ENCODE data around the gene STING1.
"Not testable (repeated sequence)": the region's sequence is repeated elsewhere in the genome, so short reads cannot be mapped to it uniquely, and the experiment has no call there.

Gene STING1

GRCh38 chr5:139501381-139501780, 18.8 kb upstream of the STING1 start:
- DNase-seq: no peak

GRCh38 chr5:139495638-139496435, 13.3 kb upstream of the STING1 start:
- DNase-seq: no peak

GRCh38 chr5:139494832-139495231, 12.3 kb upstream of the STING1 start:
- no peak for DNase-seq

- DNase-seq: no peak
These were observed 11.7 kb upstream of the STING1 start for GRCh38 chr5:139494256-139494655.

GRCh38 chr5:139492700-139493192, 10.2 kb upstream of the STING1 start:
- DNase-seq: no peak

GRCh38 chr5:139488260-139488659, 5.7 kb upstream of the STING1 start:
- no peak for DNase-seq

GRCh38 chr5:139486201-139486600, 3.6 kb upstream of the STING1 start:
- DNase-seq: no peak

- DNase-seq: not testable (repeated sequence)
These were observed 291 bp upstream of the STING1 start for GRCh38 chr5:139482890-139483208.

- DNase-seq: no peak
These were observed 943 bp downstream of the STING1 start for GRCh38 chr5:139481580-139482049.

GRCh38 chr5:139481122-139481533, 1.4 kb downstream of the STING1 start:
- no peak for DNase-seq

- not testable (repeated sequence) for DNase-seq
These were observed 2.8 kb downstream of the STING1 start for GRCh38 chr5:139479729-139480128.

- not testable (repeated sequence) for DNase-seq
These were observed 3.7 kb downstream of the STING1 start for GRCh38 chr5:139478657-139479423.

GRCh38 chr5:139475865-139476617, 6.5 kb downstream of the STING1 start:
- no peak for DNase-seq

GRCh38 chr5:139474890-139475791, 7.4 kb downstream of the STING1 start:
- no peak for DNase-seq

GRCh38 chr5:139473565-139473964, 9.0 kb downstream of the STING1 start:
- DNase-seq: no peak

GRCh38 chr5:139473105-139473504, 9.5 kb downstream of the STING1 start:
- DNase-seq: no peak

GRCh38 chr5:139472386-139473030, 10.1 kb downstream of the STING1 start:
- no peak for DNase-seq

- DNase-seq: no peak
These were observed 11.7 kb downstream of the STING1 start, which contains the start of gene SMIM33 for GRCh38 chr5:139470821-139471300. TSS of gene SMIM33 (plus strand) at chr5:139471004. CDS start at chr5:139471122, 118 bp downstream.

- no peak for DNase-seq
These were observed 14.1 kb downstream of the STING1 start for GRCh38 chr5:139468421-139468931.

- DNase-seq: no peak
These were observed 19.8 kb downstream of the STING1 start, which contains the start of gene ECSCR for GRCh38 chr5:139462586-139463276. TSS of gene ECSCR (minus strand) at chr5:139462743. CDS start at chr5:139462670, 73 bp downstream.
